GOT3 (cell line): ENCODE results near the gene MIGA1.
"Not testable (repeated sequence)": the region's sequence is repeated elsewhere in the genome, so short reads cannot be mapped to it uniquely, and the experiment has no call there.

Source experiments
- DNase-seq: peaks from one replicate; lab custom pipeline; 2025; ENCODE audit warnings: mixed read lengths; lab: John Stamatoyannopoulos, UW

The MIGA1 gene

DNA sequence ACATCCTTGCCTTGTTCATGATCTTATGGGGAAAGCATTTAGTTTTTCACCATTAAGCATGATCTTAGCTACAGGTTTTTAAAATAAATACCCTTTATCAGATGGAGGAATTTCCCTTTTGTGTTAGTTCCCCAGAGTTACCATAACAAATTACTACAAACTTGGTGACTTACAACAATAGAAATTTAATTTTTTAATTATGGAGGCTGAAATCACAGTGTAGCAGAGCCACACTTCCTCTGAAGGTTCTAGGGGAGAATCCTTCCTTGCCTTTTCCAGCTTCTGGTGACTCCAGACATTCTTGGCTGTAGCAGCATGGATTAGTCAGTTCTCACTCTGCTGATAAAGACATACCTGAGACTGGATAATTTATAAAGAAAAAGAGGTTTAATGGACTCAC, 18.5 kb downstream of the MIGA1 start:
- no peak for DNase-seq

GRCh38 chr1:77802026-77802425, 22.6 kb downstream of the MIGA1 start:
- DNase-seq: no peak

DNA sequence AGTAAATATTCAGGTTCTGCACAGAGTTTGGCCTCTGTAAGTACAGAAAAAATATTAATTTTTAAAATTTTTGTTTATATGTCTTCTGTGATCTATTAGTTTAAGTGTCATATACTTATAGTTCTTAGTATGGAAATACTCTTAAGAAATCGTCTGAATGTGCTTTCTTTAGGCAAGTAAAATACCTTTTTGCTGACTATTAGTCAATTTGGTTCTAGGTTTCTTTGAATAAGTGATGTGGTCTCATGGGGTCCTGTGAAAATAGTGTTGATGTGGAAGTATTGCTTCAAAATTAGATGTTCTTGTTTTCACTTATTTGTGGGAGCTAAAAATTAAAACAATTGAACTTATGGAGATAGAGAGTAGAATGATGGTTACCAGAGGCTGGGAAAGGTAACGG, 23.9 kb downstream of the MIGA1 start:
- no peak for DNase-seq

DNA sequence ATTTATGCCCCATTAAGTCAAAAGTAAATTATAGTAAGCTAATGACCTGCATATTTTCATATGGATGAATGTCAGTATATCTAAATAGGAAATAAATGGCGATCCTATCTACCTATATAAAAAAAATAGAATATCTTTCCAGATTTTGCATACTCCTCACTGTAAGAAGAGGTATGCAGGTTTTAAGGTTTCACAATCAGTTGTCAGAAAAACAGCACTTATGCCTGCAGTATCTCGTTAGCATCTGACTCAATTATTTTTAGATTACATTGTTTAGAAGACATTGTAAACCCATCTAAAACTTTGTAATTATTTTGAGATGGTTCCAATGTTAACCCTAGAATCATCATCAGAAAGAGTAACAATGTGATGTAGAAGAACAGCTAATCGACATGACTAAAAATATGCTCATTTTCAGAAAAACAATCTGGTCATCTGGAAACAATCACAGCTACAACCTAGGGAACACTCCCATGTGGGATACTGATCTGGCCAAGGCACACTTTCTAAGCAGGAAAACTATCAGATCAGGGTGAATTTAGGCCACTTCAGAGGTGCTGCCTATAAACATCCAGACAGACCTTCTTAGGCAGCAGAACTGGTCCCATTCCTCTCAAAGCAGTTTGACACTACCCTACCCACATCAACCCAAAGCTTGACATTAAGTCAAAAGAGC, 30.5 kb downstream of the MIGA1 start:
- not testable (repeated sequence) for DNase-seq

DNA sequence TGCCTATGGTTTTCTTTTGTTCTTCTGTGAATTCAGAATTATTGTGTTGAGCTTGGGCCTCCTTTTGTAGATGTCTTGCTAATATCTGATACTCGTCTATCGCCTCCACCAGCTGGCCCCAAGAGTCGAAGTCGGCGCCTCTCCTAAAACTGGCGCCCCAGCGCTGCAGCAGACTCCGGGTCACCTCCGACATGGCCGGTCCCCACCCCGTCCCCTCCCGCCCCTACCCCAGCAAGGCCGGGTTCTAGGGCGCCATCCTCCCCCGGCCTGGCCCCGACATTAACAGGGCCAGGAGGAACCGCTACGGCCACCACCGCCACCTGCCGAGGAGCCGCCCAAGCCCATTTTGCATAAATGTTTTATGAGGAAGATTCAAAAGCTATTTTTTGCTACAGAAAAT, 32.1 kb downstream of the MIGA1 start:
- not testable (repeated sequence) for DNase-seq

DNA sequence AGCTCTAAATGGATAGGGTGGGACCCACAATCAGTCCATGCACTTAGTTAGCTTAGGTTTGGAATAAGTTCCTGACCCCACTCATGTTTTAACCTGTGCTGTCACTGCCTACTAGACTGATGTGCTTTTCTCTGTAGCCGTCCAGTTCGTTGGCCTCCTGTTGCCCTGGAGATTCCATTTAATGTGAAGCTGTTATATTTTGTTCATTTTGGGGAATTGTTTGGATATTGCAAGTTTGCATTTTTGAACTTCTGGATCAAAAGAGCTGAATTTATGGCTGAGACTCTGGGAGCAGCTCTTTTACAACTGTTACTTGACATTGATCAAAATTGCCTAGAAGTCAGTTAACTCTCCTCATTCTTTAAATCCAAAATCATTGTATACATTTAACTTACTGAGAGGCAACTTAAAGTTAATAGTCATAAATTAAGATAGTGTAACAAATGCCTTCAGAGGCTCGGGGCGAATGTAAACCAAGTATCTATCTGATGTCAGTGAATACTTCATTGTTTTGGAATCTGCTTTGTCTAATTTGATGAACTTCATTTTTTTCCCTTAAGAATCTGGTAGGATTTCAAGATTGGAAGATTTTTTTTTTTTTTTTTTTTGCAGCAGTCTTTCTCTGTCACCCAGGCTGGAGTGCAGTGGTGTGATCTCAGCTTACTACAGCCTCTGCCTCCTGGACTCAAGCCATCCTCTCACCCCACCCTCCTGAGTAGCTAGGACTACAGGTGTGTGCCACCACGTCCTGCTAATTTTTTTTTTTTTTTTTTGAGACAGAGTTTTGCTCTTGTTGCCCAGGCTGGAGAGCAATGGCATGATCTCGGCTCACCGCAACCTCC, 38.1 kb downstream of the MIGA1 start:
- no peak for DNase-seq

GRCh38 chr1:77820121-77820520, 40.7 kb downstream of the MIGA1 start:
- no peak for DNase-seq

GRCh38 chr1:77824079-77824478, 44.6 kb downstream of the MIGA1 start:
- DNase-seq: no peak

DNA sequence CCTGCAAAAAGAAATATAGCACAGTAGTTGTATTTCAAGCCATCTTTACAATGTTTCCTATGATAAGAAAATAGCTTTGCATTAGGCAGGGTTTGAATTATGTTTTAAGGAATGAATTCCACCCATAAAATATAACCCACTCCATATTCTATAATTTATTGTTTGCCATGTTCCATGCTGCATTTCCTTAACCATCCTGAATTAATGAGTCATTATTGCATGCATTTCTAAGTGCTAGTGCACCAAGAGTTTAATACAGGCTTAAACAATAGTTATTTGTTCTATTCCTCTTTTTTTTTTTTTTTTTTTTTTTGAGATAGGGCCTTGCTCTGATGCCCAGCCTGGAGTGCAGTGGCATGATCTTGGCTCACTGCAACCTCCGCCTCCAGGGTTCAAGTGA, 45.2 kb downstream of the MIGA1 start:
- no peak for DNase-seq

DNA sequence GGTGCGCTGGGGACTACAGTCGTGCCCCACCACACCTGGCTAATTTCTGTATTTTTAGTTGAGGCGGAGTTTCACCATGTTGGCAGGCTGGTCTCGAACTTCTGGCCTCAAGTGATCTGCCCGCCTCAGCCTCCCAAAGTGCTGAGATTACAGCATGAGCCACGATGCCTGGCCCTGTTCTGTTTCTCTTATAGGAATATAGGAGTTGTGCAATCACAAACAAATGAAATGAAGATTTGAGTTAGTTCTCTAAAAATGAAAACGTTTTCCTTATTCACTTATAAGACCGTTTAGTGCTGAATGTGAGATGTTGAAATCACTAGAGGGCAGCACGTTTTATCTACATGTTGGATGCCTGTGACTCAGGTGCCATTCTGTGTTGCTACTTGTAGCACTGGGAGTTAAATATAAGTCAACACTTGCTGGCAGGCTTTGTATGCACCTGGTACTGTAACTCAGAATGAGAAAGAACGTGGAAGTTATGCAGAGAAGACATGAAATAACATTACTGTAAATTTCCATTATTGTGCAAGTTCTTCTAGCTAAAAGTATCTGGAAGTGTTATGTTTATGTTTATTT, 45.8 kb downstream of the MIGA1 start:
- no peak for DNase-seq

GRCh38 chr1:77826851-77827250, 47.4 kb downstream of the MIGA1 start:
- not testable (repeated sequence) for DNase-seq

DNA sequence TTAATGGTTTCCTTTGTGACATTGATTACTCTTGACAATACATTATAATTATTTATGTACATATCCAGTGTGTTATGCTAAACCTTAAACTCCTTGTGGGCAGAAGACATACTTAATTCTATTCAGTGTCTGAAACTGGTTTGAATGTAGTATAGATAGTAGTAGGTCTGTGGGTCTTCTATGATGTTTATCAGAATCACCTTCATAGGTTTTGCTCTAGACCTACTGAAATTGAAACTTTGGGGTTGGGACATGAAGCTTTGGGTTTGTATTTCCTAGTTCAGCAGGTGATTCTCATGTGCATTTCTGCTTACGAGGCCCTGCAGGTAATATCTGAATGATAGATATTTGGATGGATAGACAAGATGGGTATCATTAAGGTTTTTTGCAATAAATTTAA, 48.6 kb downstream of the MIGA1 start:
- DNase-seq: no peak

GRCh38 chr1:77829851-77830250, 50.4 kb downstream of the MIGA1 start:
- no peak for DNase-seq

DNA sequence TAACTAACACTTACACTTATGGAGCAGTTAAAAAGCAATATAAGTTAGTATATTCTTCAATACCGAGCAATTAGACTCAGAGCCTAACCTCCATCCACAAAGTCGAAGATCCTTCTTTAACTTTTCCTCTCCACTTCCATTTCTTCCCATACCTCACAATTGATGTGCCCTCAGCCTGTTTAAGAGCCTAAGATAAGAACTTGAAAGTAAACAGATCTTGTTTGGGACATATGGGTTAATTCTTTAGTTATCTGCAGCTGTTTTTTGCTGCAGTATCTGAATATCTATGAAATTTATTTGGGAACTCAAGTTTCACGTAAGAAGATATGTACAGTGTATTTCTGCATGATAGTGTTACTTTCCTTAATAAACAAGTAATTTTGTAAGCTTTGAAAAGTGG, 51.5 kb downstream of the MIGA1 start:
- DNase-seq: no peak

- DNase-seq: no peak
These were observed 52.1 kb downstream of the MIGA1 start for GRCh38 chr1:77831566-77831965.

DNA sequence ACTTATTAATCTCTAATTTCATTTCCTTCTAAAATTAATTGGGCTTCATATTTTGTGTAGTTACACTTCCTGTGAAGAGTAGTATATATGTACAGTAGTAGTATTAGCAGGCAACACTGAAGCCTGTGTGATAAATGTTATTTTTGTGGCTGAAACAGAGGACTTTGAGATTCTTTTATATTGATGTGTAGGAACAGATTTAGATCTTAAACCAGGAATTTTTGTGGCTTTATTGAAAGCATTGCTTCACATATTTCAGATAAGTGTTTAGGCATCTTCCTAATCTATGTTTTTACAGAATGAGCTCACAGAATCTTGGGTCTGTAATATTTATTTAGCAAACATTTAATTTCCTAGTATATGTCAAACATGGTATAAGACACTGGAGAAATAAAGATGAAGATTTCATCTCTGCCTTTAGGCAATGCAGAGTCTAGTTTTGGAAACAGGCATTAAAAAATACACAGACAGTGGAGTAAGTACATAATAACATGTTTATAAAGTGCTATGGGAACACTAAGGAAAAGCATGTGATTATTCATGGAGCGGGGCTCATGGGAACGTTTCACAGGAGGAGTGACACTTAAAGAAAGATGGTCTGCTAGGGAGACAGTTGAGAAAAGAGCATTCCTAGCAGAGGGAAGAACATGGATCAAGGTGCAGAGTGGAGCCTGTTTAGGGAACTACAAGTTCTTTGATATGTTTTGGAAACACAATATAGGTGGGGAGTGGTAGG, 52.7 kb downstream of the MIGA1 start:
- DNase-seq: no peak

GRCh38 chr1:77832901-77833300, 53.5 kb downstream of the MIGA1 start:
- DNase-seq: no peak

DNA sequence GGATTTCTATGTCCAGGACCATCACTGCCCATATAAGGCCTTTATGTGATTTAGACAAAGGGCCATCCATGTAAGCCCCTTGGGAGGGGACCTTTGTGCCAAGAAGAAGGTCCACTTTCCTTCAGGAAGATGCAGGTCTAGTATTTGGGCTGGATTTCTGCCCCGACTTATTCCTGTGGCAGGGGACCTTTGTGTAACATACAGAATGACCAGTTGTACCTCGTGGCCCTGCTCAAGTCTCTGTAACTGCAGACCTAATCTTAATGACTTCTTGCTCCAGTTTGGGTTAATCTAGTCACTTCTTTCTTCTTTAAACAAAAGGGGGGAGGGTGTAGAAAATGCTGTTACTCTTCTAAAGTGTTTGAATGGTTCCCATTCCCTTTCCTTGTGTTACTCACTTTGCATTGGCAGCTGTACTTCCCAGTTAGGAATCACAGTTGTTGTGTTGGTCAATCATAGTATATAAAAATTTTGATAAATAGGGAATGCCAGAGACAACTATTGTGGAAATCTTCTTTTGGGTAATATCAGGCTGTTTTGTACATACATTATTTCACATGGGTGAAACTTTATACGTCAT, 54.2 kb downstream of the MIGA1 start:
- no peak for DNase-seq

DNA sequence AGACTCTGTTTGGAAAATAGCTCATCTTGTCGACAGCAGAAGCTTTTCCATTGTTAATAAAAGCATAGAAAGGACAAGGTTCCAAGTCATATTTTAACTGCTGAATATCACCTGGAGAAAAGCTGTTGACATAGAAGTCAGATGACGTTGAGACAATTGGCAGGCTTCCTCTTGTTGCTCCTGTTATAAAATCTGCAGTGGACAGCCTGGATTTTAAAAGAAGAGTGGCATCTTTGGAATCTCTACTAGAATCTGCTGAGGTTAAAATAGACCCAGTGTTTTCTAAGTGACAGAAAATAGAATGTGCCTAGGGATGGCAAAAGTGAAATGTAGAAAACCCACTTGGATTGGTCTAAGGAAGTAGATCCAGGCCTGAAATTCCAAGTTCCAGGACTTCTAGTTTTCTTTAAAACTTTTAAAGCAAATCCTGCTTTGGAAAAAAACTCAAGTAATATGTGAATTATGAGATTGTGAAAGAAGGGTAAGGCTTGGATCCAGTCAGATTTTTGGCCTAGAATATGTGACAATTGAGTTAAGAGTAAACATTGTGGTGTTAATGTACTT, 55.4 kb downstream of the MIGA1 start:
- DNase-seq: no peak

DNA sequence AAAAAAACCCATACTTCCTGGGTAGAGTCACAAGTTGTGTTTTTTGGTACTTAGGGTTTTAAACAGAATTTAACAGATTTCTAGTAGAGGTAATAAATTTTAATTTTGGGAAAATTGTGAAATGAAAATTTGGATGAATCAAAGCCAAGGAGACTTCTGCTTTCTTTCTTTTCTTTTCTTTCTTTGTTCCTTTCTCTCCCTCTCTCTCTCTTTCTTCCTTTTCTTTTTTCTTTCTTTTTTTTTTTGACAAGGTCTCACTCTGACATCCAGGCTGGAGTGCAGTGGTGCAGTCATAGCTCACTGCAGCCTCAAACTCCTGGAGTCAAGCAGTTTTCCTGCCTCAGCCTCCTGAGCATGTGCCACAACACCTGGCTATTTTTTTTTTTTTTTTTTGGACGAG, 62.1 kb downstream of the MIGA1 start:
- DNase-seq: no peak

DNA sequence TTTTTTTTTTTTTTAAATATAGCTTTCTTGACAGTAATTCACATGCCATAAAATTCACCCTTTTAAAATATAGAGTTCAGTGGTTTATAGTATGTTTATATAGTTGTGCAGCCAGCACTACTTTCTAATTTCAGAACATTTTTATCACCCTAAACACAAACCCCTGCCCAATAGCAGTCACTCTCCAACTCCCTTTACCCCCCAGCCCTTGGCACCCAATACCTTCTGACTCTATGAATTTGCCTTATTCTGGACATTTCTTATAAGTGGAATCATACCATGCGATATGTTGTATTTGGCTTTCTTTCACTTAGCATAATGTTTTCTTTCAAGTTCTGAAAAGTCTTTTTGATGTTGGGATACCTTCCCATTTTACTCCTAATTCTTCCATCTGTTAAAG, 66.5 kb downstream of the MIGA1 start:
- DNase-seq: no peak

GRCh38 chr1:77846966-77847365, 67.5 kb downstream of the MIGA1 start:
- DNase-seq: no peak
